Measurements from ENCODE around the gene DEAF1.
"Not testable (repeated sequence)": the region's sequence is repeated elsewhere in the genome, so short reads cannot be mapped to it uniquely, and the experiment has no call there.

Gene DEAF1

GRCh38 chr11:699753-700152 lies 4.7 kb upstream of the DEAF1 start:
- DNase-seq (ENCODE audit: low spot score) = no peak

- DNase-seq (ENCODE audit: low spot score) = no peak
Measured at GRCh38 chr11:699116-699508, 4.1 kb upstream of the DEAF1 start.

- no peak for DNase-seq (ENCODE audit: low spot score)
Measured at GRCh38 chr11:698493-699115, 3.6 kb upstream of the DEAF1 start.

- no peak for DNase-seq (ENCODE audit: low spot score)
Measured at GRCh38 chr11:697811-698311, 2.8 kb upstream of the DEAF1 start.

GRCh38 chr11:696955-697491 lies 2.0 kb upstream of the DEAF1 start:
- no peak for DNase-seq (ENCODE audit: low spot score)

GRCh38 chr11:695538-696248 lies 671 bp upstream of the DEAF1 start, which contains the start of gene TMEM80:
TMEM80 (plus strand) TSS chr11:695816; CDS start chr11:695828, 12 bp downstream.
- DNase-seq (ENCODE audit: low spot score) = peak; percentile 93

GRCh38 chr11:695288-695537 lies 191 bp upstream of the DEAF1 start:
- DNase-seq (ENCODE audit: low spot score) = no peak

GRCh38 chr11:693887-694562 lies 997 bp downstream of the DEAF1 start:
- DNase-seq (ENCODE audit: low spot score) = no peak

- peak; percentile 75 for DNase-seq (ENCODE audit: low spot score)
Measured at GRCh38 chr11:693415-693831, 1.6 kb downstream of the DEAF1 start.

- no peak for DNase-seq (ENCODE audit: low spot score)
Measured at GRCh38 chr11:692824-693414, 2.1 kb downstream of the DEAF1 start.

- DNase-seq (ENCODE audit: low spot score) = no peak
Measured at GRCh38 chr11:691710-692590, 3.1 kb downstream of the DEAF1 start.

GRCh38 chr11:690738-691633 lies 4.0 kb downstream of the DEAF1 start:
- no peak for DNase-seq (ENCODE audit: low spot score)

GRCh38 chr11:690244-690643 lies 4.8 kb downstream of the DEAF1 start:
- not testable (repeated sequence) for DNase-seq (ENCODE audit: low spot score)

- no peak for DNase-seq (ENCODE audit: low spot score)
Measured at GRCh38 chr11:689625-690024, 5.4 kb downstream of the DEAF1 start.

- no peak for DNase-seq (ENCODE audit: low spot score)
Measured at GRCh38 chr11:688681-689080, 6.3 kb downstream of the DEAF1 start.

- no peak for DNase-seq (ENCODE audit: low spot score)
Measured at GRCh38 chr11:687751-688150, 7.3 kb downstream of the DEAF1 start.

GRCh38 chr11:686451-687243 lies 8.4 kb downstream of the DEAF1 start:
- no peak for DNase-seq (ENCODE audit: low spot score)

- DNase-seq (ENCODE audit: low spot score) = no peak
Measured at GRCh38 chr11:680970-681369, 14.1 kb downstream of the DEAF1 start.

GRCh38 chr11:680476-680875 lies 14.5 kb downstream of the DEAF1 start:
- DNase-seq (ENCODE audit: low spot score) = no peak

All from D341Med (cell line).